Measurements from ENCODE around the gene SCFD1.

DNA sequence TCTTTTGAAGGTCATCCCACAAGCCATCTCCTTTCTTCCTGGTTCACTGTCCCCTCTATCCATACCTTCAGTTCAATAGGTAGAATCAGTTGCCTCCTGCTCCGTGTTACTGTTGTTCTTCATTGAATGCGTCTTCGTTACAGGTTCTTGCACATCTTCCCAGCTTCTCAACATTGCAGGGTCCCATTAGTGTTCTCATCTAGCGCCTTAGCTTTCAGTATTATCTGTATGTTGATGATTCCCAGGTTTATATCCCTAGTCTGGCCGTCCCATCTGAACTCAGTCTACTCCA lies 2.0 kb downstream of the SCFD1 start:
- TF ChIP-seq, protein P1, sequence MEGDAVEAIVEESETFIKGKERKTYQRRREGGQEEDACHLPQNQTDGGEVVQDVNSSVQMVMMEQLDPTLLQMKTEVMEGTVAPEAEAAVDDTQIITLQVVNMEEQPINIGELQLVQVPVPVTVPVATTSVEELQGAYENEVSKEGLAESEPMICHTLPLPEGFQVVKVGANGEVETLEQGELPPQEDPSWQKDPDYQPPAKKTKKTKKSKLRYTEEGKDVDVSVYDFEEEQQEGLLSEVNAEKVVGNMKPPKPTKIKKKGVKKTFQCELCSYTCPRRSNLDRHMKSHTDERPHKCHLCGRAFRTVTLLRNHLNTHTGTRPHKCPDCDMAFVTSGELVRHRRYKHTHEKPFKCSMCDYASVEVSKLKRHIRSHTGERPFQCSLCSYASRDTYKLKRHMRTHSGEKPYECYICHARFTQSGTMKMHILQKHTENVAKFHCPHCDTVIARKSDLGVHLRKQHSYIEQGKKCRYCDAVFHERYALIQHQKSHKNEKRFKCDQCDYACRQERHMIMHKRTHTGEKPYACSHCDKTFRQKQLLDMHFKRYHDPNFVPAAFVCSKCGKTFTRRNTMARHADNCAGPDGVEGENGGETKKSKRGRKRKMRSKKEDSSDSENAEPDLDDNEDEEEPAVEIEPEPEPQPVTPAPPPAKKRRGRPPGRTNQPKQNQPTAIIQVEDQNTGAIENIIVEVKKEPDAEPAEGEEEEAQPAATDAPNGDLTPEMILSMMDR (IDR thresholded peaks at IDR 0.05; ENCODE audit: low read length), result no peak
- TF ChIP-seq EZH2phosphoT487 (IDR thresholded peaks at IDR 0.05; ENCODE audit: low read length) (no peak), EZH2 (optimal IDR thresholded peaks at IDR 0.05; ENCODE audit: low read depth, low read length) (no peak)
